CD4-positive, CD25-positive, alpha-beta regulatory T cell (primary cell): ENCODE data around the gene CRB2. TPM values are rescaled to one million over a fixed set of nuclear protein-coding genes. Genes with fewer than 3 reads are reported as not detected.

Source experiments
- ATAC-seq, 2 donors: fragments of 150-1000 bp; cut with Tn5 transposase; one replicate each; pipeline ENCODE4 v1.10.0; 2021; ENCODE audit warnings: low read depth in 2 of 2, moderate number of reproducible peaks in 2 of 2, moderate library complexity in 1 of 2
- DNase-seq, 3 donors: peaks; one replicate each; pipeline versions ENCODE4 v3.0.0 to v3.0.0-alpha.2; 2012 to 2022; ENCODE audit warnings: mixed read lengths in 1 of 3
- H3K27ac ChIP-seq: one replicate; pipeline ENCODE4 v1.7.0; 2013; ENCODE audit warnings: mild to moderate bottlenecking, low read length; ENCODE audit not compliant: insufficient read depth, poor library complexity, severe bottlenecking
- H3K27me3 ChIP-seq: one replicate; pipeline ENCODE4 v1.7.0; 2013; ENCODE audit warnings: low read length; ENCODE audit not compliant: control insufficient read depth, insufficient read depth
- H3K36me3 ChIP-seq: one replicate; pipeline ENCODE4 v1.7.0; 2013; ENCODE audit warnings: mild to moderate bottlenecking, low read length, moderate library complexity; ENCODE audit not compliant: control insufficient read depth, insufficient read depth
- H3K4me1 ChIP-seq: 2 replicates; pipeline ENCODE4 v1.7.0; 2013; ENCODE audit warnings: mild to moderate bottlenecking, low read length; ENCODE audit not compliant: insufficient read depth, control insufficient read depth, poor library complexity, severe bottlenecking
- H3K4me3 ChIP-seq: one replicate; pipeline ENCODE4 v1.7.0; 2013; ENCODE audit warnings: low read depth, mild to moderate bottlenecking, low read length, moderate library complexity
- H3K9me3 ChIP-seq, 2 experiments: 1 replicate in 1 of 2; 2 replicates in 1 of 2; pipeline ENCODE4 v1.7.0; 2013; ENCODE audit warnings: low read length in 2 of 2, mild to moderate bottlenecking in 1 of 2, moderate library complexity in 1 of 2; ENCODE audit not compliant: control insufficient read depth in 2 of 2
- H3K27ac Mint-ChIP-seq, 3 donors: one replicate each; pipeline ENCODE4 v1.8.0; 2020 to 2022; ENCODE audit warnings: mild to moderate bottlenecking in 3 of 3, mixed read lengths in 3 of 3, moderate library complexity in 2 of 3
- H3K27me3 Mint-ChIP-seq: one replicate; pipeline ENCODE4 v1.8.0; 2022; ENCODE audit warnings: mild to moderate bottlenecking, mixed read lengths
- H3K36me3 Mint-ChIP-seq: one replicate; pipeline ENCODE4 v1.8.0; 2020; ENCODE audit warnings: mixed read lengths
- H3K4me1 Mint-ChIP-seq, 4 donors: one replicate each; pipeline ENCODE4 v1.8.0; 2020 to 2022; ENCODE audit warnings: mixed read lengths in 4 of 4, mild to moderate bottlenecking in 1 of 4
- H3K4me3 Mint-ChIP-seq, 4 donors: one replicate each; pipeline ENCODE4 v1.8.0; 2020 to 2022; ENCODE audit warnings: mild to moderate bottlenecking in 4 of 4, mixed read lengths in 4 of 4, moderate library complexity in 3 of 4
- H3K9me3 Mint-ChIP-seq, 7 donors: one replicate each; pipeline ENCODE4 v1.8.0; 2020 to 2022; ENCODE audit warnings: mixed read lengths in 7 of 7, mild to moderate bottlenecking in 3 of 7, moderate library complexity in 2 of 7
- polyA plus RNA-seq, 4 donors: library from polyadenylated mRNA; unstranded; fragments of 300-500 nt; fragmentation: Illumina TruSeq; gene quantifications; one replicate each; pipeline ENCODE4 v1.2.3, GENCODE V29; 2021
- total RNA-seq: library from RNA; stranded (reverse); gene quantifications from one replicate; pipeline ENCODE4 v1.2.3, GENCODE V29; 2022

Gene CRB2
- total and polyA plus RNA-seq, 5 donors from 2014 or later: 0.03 TPM; not detected in 4

DNA sequence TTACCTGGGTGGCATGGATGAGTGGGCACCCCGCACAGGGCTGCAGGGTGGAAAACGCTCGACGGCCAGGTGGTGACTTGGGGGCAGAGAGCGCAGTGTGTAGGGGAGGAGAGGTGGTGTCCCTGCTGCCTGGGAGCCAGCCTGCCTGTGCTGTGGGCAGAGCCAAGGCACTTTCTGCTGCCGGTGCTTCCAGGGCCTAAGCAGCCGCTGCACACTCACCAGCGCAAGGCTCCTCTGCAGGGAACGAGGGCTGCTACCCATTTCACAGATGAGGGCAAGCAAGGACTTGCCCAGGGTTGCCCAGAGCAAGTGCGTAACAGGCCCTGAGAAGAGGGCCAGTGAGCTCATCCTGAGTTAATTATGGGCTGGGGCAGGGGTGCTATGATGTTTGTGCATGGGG, 62.5 kb downstream of the CRB2 start:
- Mint-ChIP-seq H3K27me3 (no peaks in the 10 kb centered on the region), H3K27ac (no peak overlapping the region), H3K9me3 (no peaks in the 10 kb centered on the region), H3K4me1 (peaks cover 0 to 4% (median 0%) of the 10 kb centered on the region in 4 donors), H3K36me3 (peaks cover 38% of the 10 kb centered on the region), H3K4me3 (no peak overlapping the region)
- no peaks in the 10 kb centered on the region for H3K9me3 ChIP-seq
- no peaks in the 10 kb centered on the region for H3K36me3 ChIP-seq
- no peaks in the 10 kb centered on the region for H3K4me1 ChIP-seq
- H3K4me3 ChIP-seq: no peak overlapping the region
- DNase-seq (no peak), ATAC-seq (no peak)
- H3K27ac ChIP-seq: no peak overlapping the region
- no peaks in the 10 kb centered on the region for H3K27me3 ChIP-seq

DNA sequence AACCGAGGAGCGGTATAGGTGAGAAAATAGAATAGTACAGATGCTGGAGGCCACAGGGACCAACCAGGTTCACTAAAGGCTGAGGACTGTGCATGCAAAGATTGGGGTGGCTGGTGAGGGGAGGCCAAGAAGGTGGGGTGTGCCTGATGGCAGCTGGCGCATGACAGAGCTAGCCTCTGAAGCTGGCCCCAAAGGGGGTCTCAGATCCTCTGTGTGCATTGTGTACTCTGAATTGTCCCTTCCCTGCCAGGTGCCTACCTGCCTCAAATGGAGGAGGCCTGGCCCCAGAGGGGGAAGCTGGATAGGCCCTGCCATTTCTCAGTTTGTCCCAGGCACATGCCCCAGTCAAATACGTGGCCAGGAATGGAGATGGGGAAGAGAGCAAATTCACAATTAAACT, 63.1 kb downstream of the CRB2 start:
- Histone ChIP-seq H3K4me1 (no peaks in the 10 kb centered on the region), H3K36me3 (no peaks in the 10 kb centered on the region), H3K27me3 (no peaks in the 10 kb centered on the region), H3K9me3 (no peaks in the 10 kb centered on the region), H3K27ac (no peak overlapping the region), H3K4me3 (no peak overlapping the region)
- Mint-ChIP-seq H3K27me3 (no peaks in the 10 kb centered on the region), H3K36me3 (peaks cover 38% of the 10 kb centered on the region), H3K9me3 (no peaks in the 10 kb centered on the region), H3K27ac (no peak overlapping the region), H3K4me1 (peaks cover 0 to 4% (median 0%) of the 10 kb centered on the region in 4 donors), H3K4me3 (no peak overlapping the region)
- ATAC-seq: no peak
- no peak for DNase-seq

DNA sequence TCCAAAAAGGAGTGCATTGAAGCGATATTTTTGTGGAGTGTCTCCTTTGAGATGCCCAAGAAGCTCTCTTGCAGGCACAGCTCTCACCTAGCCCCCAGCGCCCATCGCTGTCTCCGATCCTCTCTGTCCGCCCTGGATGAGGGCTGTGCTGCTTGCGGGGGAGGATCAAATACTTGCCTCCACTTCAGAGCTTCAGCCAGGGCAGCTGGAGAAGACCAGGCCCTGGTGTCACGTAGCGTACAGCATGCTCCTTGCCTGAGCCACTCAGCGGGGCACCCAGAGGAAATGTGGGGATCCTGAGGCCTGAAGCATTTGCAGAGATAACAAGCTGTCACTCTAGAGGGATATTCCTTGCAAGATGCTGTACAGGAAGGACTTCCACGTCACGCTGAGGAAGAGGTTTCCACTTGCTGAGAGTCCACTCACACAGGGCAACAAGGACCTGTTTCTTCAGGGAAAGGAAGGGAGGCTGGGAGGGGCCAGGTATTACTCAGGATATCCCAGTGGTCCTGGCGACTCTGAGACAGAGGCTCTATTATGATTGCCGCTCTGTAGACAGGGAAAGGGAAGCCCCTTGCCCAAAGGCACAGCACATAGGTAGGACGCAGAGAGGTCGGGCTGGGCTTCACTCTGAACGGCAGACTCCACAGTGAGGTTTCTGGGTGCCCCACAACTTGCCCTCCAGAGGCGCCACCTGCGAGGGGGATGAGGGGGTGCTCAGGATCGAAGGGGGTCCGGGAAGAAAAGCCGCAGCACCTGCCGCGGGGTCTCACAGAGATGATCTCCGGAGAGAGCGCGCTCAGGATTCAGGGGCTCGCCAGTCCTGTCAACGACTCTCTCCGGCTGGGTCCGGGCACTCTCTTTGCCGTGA, 64.0 kb downstream of the CRB2 start:
- no peak for DNase-seq
- no peaks in the 10 kb centered on the region for H3K36me3 ChIP-seq
- Mint-ChIP-seq H3K4me3 (no peak overlapping the region), H3K27me3 (no peaks in the 10 kb centered on the region), H3K27ac (no peak overlapping the region), H3K4me1 (no peaks in the 10 kb centered on the region), H3K36me3 (peaks cover 39% of the 10 kb centered on the region), H3K9me3 (no peaks in the 10 kb centered on the region)
- no peaks in the 10 kb centered on the region for H3K4me1 ChIP-seq
- H3K27me3 ChIP-seq: no peaks in the 10 kb centered on the region
- H3K4me3 ChIP-seq: no peak overlapping the region
- no peak overlapping the region for H3K27ac ChIP-seq
- H3K9me3 ChIP-seq: no peaks in the 10 kb centered on the region
- ATAC-seq: no peak

DNA sequence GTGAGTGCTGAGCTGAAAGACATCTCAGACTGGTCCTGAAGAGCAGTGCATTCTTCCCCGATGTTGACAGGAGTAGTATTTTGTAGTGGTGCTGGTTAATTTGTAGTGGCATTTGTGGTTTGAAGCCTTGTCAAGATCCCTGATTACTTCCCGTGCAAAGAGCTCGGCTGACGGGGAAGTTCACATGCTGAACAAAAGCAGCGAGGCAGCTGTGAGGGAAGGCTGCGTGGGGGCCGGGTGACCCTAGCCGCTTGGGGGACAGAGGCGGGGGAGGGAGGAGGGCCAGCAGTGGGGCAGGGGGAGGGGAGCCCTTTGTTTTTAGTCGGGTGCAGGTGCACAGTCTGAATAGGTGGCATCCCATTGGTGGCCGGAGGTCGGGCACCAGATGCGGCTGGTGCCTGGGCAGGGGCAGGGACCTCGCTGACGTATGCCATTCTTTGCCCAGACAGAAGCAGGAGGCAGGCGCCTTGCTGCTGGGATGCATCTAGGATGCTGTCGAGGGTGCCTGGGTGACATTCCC, 64.7 kb downstream of the CRB2 start:
- Histone ChIP-seq H3K4me1 (no peaks in the 10 kb centered on the region), H3K9me3 (no peaks in the 10 kb centered on the region), H3K27ac (no peak overlapping the region), H3K27me3 (no peaks in the 10 kb centered on the region), H3K36me3 (no peaks in the 10 kb centered on the region), H3K4me3 (no peak overlapping the region)
- Mint-ChIP-seq H3K36me3 (peaks cover 38% of the 10 kb centered on the region), H3K4me1 (no peaks in the 10 kb centered on the region), H3K4me3 (no peak overlapping the region), H3K27me3 (no peaks in the 10 kb centered on the region), H3K9me3 (no peaks in the 10 kb centered on the region), H3K27ac (no peak overlapping the region)
- ATAC-seq (no peak), DNase-seq (no peak)

DNA sequence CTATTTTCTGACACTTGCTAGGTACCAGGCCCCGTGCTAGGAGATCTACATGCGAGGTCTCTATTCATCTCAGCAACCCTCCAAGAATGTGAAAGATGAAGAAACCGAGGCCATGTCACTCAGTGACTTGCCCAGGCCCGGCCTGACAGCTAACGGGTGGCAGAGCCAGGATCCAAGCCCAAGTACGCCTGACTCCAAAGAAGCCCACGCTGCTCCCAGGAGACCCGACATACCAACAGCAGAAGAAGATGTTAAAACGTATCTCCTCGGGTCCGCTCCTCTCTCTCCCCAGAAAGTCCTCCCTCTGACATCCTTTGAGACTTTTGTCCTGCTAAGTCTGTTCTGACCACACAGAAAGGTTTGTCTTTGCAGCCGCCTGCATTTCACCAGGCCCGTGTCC, 65.2 kb downstream of the CRB2 start:
- H3K4me3 Mint-ChIP-seq: no peak overlapping the region
- DNase-seq (no peak), ATAC-seq (no peak)
- no peaks in the 10 kb centered on the region for H3K4me1 Mint-ChIP-seq
- Histone ChIP-seq H3K27me3 (no peaks in the 10 kb centered on the region), H3K4me1 (no peaks in the 10 kb centered on the region), H3K9me3 (no peaks in the 10 kb centered on the region), H3K36me3 (no peaks in the 10 kb centered on the region), H3K4me3 (no peak overlapping the region), H3K27ac (no peak overlapping the region)
- no peaks in the 10 kb centered on the region for H3K27me3 Mint-ChIP-seq
- no peak overlapping the region for H3K27ac Mint-ChIP-seq
- no peaks in the 10 kb centered on the region for H3K9me3 Mint-ChIP-seq
- H3K36me3 Mint-ChIP-seq: peaks cover 40% of the 10 kb centered on the region

DNA sequence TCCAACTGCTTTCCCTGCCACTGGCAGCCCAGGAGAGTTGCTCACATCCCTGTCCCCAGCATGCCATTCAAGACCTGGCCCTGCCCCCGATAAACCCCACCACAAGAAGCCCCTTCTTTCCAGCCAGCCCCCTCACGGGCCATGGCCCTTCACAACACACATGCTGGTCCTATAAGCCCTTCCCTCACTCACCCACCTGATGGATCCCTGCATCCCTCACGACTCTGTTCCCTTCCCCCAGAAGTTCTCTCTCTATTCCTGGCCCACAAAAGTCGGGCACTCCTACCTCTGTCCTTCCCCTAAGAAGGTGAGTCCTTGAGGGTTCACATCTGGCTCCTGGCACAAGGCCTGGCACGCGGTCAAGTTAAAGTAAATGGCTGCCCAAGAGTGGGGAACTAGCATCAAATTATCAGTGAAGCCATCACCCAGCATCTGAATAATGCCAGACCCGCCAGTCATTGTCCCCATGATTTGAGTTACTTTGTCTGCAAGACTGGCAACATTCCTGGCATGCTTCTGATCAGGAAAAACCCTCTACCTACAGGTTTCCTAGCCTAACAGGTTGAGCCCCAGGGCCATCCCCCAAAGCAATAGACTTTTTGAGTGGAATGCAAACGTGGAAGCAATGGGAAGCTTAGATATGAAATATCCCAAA, 65.9 kb downstream of the CRB2 start:
- H3K27me3 ChIP-seq: no peaks in the 10 kb centered on the region
- no peak overlapping the region for H3K4me3 ChIP-seq
- no peak for DNase-seq
- Mint-ChIP-seq H3K27ac (no peak overlapping the region), H3K4me1 (no peaks in the 10 kb centered on the region), H3K27me3 (no peaks in the 10 kb centered on the region), H3K4me3 (no peak overlapping the region), H3K9me3 (no peaks in the 10 kb centered on the region), H3K36me3 (peaks cover 40% of the 10 kb centered on the region)
- ATAC-seq: no peak
- no peaks in the 10 kb centered on the region for H3K4me1 ChIP-seq
- H3K9me3 ChIP-seq: no peaks in the 10 kb centered on the region
- no peak overlapping the region for H3K27ac ChIP-seq
- H3K36me3 ChIP-seq: no peaks in the 10 kb centered on the region

DNA sequence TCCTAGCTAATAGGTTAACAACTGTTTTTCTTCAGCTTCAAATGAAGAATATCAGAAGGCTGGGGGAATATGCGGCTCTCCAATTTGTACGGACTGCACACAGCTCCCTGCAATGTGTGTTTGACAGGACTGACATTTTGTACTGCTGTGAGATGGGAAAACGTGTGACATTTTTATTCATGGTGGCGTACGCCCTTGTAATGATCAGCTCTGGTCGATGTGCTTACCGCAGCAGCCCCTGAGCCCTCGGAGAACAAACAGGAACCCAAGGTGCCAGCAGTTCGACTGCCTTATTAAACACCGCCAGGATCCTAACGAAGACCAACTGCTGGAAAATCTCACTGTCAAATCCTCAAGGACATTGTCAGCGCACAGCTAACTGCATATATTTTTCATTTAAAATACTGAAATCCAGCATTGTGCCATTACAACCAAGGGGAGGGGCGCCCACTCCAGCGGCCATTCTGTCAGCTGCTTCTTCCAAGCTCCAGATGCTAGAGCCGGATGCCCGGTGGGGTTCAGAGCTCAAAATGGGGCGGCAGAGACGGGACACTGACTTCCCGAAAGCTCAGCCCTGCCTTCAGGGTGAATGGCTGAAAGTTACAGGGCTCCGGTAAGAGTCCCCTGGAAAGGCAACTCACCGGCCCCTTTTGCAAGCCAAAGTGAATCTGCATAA, 66.8 kb downstream of the CRB2 start:
- Mint-ChIP-seq H3K9me3 (no peaks in the 10 kb centered on the region), H3K27me3 (no peaks in the 10 kb centered on the region), H3K27ac (no peak overlapping the region), H3K36me3 (peaks cover 41% of the 10 kb centered on the region), H3K4me1 (no peaks in the 10 kb centered on the region), H3K4me3 (no peak overlapping the region)
- Histone ChIP-seq H3K27ac (no peak overlapping the region), H3K27me3 (no peaks in the 10 kb centered on the region), H3K9me3 (no peaks in the 10 kb centered on the region), H3K4me1 (no peaks in the 10 kb centered on the region), H3K4me3 (no peak overlapping the region), H3K36me3 (no peaks in the 10 kb centered on the region)
- no peak for DNase-seq
- no peak for ATAC-seq
